NCI-H748 (cell line): ENCODE results near the gene UST.
"Not testable (repeated sequence)": the region's sequence is repeated elsewhere in the genome, so short reads cannot be mapped to it uniquely, and the experiment has no call there.

Experiments used
- DNase-seq: peaks from one replicate; lab custom pipeline; 2025; ENCODE audit not compliant: unreplicated experiment; lab: John Stamatoyannopoulos, UW

UST gene

DNA sequence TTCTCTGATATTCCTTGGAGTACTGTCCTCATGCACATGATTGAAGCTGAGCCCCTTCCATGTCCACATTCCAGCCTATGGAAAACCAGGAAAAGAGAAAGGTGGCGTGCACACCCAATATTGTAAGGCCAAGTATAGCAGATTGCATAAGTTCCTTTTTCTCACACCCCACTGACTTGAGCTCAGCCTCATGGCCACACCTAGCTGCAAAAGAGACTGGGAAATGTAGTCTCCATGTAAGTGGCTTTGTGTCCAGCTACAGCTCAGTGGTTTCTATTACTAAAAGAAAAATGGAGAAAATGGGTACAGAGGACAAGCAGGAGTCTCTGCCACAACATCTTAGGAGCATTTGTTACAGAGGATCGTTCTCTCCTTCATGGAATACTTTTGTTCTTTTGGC is 10.8 kb upstream of the UST start:
- no peak for DNase-seq

DNA sequence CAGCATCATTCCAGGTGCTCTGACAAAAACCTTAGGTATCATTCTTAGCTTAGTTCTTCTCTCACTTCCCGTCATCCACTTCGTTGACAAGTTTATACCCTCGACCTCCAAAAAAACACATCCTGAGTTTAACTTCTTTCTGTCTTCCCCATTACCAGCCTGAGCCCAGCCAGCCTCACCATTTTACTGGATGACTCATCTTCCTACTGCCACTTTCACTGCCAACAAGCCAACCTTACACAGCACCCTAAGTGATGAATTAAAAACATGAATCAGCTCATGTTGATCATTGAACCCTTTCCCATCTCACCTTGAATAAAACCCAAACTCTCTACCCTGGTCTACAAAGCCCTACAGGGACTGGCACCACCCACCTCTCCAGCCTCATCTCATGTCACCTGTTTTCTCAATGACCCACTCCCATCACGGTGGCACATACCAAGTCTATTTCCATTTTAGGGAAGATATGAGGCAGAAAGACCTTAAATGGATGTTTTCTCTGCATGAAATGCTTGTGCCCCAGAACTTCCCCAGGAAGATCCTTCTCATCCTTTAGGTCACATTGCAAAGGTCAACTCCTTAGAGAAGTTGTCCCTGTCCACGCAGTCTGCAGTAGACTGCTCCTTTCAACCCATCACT is 9.9 kb upstream of the UST start:
- DNase-seq, result no peak

DNA sequence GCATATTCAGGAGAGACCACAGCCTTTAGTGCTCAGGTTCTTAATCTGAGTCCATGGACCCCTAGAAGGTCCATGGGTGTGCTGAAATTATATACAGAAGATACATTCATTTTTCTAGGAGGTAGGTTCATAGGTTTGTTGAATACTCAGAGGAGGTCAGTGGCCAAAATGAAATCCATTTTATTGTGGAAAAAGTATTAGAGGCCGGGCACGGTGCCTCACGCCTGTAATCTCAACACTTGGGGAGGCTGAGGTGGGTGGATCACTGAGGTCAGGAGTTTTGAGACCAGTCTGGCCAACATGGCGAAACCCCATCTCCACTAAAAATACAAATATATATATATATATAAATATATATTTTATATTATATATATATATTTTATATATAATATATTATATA is 9.0 kb upstream of the UST start:
- DNase-seq, result no peak

DNA sequence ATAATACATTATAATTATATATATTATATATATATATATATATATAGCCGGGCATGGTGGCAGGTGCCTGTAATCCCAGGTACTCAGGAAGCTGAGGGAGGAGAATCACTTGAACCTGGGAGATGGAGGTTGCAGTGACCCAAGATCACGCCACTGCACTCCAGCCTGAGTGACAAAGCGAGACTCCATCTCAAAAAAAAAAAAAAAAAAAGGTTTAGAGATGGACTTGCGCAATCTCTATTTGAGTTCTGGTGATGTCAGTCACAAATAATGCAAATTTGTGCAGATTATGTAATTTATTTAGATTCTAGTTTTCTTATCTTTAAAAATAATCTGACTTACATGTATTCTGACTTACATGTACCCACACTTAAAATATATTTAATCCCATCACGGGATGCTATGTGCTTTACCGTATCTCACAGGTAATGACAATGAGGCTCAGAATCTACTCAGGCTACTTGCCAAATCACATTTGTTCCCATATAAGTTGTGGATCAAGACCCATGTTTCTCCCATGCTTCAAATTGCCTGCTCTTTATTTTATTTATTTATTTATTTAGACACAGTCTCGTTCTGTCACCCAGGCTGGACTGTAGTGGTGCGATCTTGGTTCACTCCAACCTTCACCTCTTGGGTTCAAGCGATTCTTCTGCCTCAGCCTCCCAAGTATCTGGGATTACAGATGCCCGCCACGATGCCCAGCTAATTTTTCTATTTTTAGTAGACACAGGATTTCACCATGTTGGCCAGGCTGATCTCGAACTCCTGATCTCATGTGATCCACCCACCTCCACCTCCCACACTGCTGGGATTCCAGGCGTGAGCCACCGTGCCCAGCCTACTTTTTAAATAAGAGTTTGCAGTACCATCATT is 7.6 kb upstream of the UST start:
- no peak for DNase-seq

DNA sequence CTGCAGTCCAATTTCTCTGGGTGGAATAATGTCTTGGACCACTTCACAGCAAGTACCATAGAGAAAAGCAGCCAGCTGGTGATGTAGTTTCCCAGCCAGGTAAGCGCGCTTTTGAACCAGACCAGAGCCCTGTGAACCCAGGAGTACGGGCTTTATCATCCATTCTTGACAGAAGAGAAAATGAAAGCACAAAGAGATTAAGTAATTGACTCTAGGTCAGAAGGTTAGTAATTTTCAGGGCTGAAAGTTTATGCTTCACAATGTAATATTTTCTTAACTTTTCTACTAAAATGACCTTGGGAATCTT is 7.1 kb upstream of the UST start:
- no peak for DNase-seq

DNA sequence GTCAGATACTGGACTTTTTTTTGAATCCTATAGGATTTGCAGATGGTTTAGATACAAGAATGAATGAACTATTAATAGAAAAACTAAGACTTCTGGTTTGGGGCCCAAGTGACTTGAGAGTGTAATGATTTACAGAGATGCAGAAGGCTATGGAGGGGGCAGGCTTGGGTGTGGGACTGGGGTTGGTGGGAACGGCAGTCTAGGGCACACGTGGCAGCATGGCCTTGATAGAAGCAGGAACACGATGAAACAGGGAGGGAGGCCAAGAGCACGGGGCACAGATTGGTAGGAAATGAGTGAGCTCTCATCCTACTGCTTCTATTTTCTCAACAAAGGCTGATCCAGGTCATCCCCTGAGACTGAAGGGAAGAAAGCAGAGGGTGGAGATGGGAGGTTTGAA is 3.4 kb upstream of the UST start:
- no peak for DNase-seq

DNA sequence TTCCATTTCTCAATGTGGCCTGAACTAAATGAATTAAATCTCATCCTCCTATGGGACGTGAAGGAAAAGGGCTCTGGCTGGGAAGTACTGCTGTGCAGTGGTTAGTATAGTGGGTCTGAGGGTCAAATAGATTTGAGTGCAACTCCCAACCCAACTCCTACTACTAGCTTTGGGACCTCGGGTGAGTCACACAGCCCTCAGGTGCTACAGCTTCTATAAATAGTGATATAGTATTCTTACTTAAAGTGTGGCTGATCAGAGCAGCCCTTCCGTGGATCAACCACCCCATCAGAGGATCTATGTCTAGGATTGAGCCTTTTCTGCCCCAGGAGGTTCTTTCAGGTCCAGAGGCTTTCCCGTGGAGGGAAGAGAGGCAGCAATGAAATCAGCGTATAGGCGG is 904 bp upstream of the UST start:
- DNase-seq, result no peak

DNA sequence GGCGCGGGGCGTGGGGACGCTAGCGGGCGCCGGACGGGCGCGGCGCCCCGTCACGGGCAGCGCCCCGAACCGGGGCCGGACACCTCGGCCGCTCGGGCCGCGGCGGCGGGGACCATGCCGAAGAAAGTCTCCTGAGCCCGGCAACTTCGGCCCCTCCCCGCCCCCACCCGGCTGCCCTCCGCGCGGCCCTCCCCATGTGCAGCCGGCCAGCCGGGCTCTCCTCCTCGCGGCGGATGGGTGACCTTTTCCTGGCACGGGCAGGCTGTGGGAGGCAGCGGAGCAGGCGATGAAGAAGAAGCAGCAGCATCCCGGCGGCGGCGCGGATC is 278 bp downstream of the UST start:
- DNase-seq, result peak; percentile 81

DNA sequence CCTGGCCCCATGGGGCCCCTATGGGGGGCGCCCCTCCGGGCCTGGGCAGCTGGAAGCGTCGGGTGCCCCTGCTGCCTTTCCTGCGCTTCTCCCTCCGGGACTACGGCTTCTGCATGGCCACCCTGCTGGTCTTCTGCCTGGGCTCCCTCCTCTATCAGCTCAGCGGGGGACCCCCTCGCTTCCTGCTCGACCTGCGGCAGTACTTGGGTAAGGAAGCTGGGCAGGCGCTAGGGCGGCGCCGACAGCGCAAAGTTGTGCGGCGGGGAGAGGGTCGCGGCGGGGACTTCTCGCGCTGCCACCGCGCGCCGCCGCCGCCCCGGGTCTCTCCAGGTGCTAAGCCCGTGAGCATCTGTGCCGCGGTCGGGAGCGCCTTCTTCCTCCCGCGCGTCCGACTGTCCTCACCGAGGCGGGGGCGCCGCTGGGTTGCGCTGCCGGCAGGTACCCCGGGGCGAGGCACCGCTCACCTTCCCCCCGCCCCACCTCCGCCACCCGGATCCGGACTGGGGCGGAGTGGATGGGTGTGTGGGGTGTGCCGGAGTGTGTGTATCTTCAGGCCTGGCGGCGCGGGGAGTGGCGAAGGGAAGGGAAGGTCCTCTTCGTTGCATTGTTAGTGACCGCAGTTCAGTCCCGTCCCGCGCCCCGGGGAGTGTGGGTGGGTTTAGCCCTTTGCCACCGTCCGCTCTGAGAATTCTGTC is 788 bp downstream of the UST start:
- peak; percentile 86 for DNase-seq

DNA sequence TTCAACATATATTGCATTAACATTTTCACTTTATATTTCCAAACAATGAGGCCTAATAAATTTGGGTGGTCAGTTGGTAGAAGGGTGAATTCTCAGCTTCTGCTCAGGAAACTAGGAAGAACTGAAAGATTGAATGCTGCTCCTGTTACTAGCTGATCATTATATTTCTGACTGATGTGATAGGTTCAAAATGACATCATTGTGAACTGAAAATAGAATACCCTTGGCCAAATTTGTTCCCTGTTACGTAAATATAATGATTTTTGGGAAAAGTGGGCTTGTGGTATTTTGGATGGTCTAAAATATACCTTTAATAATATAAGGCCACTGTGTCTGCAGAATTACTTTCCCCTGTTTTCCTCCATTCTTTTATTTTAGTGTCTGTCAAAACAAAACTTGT is 2.8 kb downstream of the UST start:
- no peak for DNase-seq

DNA sequence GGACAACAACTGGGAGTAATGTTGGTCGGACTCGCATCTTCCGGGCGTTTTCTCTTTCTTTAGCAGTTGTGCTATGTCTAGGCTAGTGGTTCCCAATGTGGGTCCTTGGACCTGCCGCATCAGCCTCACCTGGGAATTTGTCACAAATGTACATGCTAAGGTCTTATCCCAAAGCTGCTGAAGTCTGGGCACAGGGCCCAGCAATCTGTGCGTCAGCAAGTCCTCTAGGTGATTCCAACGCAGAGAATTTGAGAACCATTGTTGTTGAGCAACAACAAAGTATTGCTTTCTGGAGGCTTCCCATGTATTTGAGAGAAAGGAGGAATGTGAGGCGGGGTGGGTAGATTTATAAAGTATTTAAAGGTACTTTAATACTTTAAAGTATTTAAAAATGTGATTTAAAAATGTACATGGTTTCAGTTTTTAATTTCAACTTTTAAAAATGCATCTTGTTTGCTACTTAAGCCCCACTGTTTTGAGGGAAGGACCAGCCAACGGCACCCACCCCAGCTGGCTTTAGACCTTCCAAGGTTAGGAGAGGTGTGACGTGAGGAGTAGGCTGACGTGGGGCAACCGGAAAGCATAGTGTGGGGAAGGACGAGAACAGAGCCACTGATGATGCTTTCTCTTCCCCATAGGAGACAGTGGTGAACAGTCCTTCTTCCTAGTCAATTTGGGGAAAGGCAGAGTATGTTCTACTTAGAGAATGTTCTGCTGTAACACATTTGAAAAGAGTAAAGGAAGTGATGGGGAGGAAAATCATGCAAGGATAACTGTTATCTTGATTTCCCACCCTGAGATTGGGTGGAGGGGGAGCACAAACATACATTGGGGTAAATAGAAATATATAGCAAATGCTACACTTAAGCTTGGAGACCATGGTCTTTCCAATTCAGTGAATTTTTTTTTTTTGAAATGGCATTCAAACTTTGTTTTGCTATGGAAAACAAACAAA is 4.3 kb downstream of the UST start:
- DNase-seq, result no peak

DNA sequence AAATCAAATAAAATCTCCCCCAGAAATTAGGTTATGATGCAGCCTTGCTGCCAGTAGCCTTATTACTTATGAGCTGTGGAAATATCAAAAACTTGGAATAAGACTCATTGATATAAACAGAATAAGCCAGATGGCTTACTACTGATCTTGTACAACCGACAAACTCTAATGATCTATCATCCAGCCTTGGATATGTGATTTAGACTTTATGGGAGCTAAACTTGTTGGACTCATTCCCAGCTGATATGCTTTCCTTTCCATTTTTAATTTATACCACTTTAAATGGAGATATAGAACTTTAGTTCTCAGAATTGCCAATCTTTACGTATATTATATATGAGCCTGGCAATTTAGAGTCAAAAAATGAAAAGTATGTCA is 5.0 kb downstream of the UST start:
- no peak for DNase-seq

DNA sequence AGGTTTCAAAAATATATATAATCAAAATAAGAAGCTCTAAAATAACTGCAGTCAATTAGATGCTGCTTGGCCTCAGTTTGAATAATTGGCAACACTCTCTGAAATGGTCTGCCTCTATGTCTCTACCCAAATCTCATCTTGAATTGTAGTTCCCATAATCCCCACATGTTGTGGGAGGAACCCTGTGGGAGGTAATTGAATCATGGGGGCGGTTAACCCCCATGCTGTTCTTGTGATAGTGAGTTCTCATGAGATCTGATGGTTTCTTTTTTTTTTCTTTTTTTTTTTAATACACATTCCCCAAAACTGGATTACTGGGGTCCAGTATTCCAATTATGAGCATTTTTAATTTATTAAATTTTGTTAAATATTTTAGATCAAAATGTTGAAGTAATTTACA is 8.5 kb downstream of the UST start:
- DNase-seq, result not testable (repeated sequence)

DNA sequence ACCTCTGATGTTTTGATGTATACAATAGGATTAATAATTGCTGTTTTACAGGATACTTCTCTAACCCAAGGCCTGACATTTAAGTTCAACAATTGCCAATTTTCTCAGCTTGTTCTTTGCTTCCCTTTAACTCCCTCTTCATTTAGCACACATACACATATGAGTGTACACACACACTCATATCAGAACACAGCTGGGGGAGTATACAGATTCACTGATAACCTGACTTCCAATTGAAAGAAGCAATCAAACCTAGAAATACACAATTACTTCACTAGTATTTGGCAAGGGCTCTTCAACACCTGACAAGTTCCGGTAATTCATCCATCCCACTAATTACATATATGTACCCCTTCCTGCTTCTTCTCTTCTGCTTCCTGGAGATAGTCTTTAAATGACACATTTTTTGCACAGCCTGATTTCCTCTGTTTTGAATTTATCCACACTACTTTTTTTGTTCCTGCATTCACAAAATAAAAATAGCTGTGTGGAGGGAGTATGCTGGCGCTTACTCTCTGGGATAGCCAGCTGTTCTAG is 11.2 kb downstream of the UST start:
- no peak for DNase-seq

DNA sequence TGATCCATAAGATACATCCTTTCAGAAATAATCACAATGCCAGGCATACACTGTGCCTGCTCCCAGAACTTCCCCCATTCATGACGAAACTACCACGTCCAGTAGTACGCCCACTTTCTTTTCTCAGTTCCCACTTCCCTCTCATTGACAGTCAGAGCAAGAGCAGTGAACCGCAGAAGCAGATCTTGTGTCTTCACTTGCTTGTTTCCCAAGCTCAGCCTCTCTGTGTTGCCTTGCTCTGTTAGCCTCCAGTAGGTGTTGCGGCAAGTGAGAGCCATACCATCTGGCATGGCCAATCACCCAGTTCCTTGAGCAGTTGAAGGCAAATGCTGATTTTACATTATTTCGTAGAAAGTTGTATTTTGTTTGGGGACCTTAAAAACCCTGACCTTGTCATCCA is 11.7 kb downstream of the UST start:
- no peak for DNase-seq

DNA sequence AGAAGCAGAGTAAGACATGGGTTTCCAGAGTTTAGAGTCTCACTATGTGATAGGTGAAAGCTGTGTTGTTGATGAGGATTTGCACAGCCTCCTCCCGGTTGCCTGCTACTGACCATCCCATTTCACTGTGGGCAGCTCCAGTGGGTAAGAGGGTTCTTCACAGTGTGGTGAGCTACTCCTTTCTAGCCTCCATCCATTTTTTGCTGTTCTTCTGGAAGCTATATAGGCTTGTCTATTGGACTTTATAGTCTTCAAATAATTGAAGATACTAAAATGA is 13.4 kb downstream of the UST start:
- DNase-seq, result no peak

DNA sequence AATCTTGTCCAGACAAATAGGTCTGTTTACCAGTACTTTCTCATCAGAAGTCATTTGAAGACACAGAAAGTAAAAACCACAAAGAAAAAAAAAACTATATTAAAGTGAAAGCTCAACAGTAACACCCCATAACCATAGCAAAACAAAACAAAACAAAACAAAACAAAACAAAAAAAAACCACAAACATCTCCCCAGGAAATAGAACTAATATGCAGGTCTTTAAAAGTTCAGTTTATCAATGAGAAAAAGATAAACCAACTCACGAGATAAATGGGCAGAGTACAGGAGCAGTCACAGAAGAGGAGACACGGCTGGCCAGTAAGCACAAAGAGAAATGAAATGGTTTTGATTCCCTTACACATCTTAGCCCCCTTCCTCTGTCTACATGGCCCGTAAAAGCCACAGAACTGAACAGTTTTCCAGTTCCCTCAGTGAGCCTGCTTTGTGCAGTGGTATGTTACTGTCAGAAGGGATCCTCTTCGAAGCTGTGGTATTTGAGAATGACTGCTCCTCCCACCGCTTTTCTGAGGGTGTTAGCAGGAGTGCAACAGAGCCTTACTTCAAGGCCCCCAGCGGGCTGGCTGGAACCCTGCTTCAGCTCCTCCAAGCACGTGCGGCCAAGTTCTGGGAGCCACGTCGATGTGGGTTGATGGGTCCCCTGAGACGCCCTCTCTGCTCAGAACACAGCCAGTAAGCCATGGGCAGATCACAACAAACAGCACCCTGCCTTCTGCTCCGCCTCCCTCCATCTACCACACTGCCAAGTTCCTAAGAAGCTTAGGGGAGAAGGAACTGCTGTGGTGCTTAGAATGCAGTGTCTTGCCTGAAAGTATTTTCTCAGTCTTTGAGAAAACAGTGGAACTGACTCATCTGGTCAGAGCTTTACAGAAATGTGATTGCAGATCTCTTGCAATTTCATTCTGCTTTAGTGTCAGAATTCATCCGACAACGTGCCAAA is 14.0 kb downstream of the UST start:
- no peak for DNase-seq

DNA sequence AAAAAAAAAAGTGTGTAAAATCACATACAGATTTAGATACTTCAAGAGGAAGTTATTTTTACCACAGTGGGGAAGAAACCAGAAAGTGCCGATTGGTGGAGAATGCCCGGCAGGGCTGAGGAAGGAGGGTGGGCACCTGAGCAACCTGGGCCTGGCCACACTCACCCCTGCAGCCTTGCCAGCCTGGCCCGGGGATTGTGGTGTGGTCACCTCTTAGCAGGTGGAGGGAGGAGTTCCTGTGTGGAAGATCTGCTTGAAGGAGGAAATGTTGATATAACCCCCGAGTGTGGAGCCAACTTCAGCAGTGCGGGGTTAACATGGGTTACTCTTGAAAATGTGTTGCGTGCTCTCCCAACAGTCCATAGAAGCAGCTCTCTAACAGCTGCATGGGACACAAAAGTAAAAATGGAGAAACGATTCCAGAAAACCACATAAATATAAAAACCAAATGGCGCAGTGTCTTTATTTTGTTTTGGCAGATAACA is 14.7 kb downstream of the UST start:
- DNase-seq, result no peak

DNA sequence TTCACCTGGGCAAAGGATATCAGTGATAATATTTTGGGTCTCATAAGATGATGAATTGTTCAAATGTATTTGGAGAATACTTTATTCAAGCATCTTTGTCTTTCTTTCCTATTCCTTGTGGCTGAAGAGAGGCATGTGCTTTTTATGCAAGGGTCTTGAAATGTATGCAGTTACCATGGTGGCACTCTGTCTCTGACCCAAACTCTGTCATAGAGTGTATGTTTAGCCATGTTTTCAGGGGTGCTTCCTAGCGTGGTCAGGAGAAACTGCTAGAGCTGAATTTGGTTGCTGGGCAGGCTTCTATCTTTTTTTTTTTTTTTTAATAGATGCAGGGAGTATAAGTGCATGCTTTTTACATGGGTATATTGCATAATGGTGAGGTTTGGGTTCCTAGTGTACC is 15.4 kb downstream of the UST start:
- no peak for DNase-seq
